NCI-H1694 (cell line): ENCODE results near the gene ARL6IP5.
A peak's percentile ranks its signal among the peaks of the same experiment; 100 is the strongest.

Source experiments
- DNase-seq: peaks from one replicate; lab custom pipeline; 2025; lab: John Stamatoyannopoulos, UW

The ARL6IP5 gene

DNA sequence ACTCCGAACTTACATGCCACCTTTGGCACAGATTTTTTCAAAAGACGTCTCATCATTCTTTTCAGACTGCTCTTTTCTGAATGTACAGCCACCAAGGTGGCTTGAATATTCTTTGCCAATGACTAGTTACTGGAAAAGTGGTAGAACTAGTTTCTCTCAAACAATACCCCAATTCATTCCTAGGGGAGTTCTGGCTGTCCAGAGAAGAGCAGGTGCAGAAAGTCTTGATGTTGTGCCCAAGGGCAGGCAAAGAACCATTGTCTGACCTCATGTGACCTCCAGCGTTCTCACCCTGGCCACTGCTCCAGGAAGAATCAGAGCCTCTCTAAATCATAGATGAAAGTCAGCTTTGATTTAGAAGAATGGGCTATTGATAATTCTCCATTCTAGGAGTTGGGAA is 32.2 kb downstream of the ARL6IP5 start:
- DNase-seq: no peak

DNA sequence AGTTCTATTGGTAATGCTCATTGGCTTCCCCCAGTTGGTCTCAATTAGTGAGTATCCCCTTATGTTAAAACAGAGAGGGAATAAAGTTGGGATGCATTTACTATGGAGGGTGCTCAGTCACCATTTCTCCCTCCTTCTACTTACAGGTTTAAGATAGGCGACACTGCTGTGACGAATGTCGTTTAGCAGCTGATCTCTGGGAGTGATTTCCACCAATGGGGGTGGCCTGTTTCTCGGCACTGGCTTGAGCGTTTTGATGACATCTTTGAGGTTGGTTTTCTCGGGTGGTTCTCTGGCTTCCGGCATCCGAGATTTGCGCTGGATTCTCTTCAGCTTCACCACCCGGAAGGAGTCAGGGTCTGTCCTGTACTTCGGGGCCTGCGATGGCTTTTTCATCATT is 33.8 kb downstream of the ARL6IP5 start:
- DNase-seq: no peak

DNA sequence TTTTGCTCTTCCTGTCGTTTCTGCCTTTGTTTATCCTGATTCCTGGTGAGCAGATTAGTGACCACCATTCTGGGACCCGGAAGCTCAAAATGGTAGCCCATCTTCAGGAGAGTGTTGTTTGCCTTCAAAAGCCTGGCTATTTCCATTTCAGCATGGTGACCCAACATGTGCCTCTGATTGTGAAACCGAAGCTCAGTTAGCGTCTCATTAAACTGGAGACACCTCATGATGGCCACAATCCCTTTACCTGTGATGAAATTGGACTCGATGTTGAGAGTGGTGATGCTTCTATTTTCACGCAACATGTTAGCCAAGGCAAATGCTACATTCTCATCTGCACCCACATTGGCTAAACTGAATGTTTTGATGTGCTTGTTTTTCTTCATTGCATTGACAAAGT is 34.4 kb downstream of the ARL6IP5 start:
- DNase-seq: no peak

DNA sequence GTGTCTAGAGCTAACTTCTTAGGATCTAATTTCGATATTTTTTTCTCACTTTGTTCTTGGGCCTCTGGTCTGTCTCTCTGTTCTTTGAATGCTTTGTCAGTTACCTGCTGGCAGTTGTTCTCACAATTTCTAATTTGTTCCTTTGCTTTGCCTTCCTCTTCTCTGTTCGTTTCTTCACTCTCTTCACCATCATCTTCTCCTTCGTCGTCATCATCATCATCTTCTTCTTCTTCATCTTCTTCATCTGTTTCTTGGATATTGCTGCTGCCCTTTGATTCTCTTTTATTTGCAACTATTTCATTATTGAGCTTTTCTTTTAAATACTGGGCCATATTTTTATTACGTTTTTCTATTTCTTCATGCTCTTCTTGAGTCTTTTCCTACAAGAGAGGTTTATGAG is 34.9 kb downstream of the ARL6IP5 start:
- no peak for DNase-seq

DNA sequence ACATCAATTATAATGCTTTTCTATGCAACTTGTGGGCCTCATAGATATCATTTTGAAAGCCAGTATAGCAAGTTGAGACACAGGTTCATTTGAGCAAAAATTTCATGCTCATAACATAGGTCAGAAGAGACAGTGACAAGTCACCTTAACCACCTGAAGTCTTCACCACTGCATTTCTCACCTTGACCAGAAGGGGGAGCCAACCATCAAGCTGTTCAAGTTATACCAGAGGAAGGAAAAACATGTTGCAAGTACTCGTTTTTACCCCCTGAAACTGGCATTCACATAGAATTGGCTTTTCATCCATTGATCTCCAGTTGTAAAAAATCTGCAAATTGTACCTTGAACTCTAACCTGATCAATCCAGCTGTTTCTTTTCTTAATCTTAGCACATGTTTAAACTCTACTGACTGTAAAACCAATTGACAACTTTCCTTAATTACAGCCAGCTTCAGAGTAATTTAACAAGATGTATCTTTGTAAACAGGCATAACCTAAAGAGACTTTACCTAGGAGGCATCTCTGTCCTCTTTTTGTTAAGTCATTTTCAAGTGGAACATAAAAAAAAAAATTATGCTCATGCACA is 36.2 kb downstream of the ARL6IP5 start:
- DNase-seq: peak; percentile 1

DNA sequence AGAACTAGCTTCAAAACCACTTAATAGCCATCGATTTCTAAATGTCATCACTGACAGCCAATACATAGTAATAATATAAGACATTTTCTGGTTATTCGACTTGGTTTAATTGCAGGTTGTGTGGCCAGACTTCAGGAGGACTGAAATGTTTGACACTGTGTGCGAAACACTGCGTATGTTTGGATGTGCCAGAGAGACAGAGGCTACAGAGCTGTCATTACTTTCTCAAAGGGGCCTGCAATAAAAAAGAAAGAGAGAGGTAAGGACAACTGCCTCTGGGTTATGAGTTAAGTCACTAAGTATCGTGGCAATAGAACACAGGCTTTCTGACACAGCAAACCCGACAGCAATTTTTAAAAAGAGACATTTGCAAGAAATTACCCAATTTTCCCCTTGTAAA is 36.8 kb downstream of the ARL6IP5 start:
- DNase-seq: no peak

DNA sequence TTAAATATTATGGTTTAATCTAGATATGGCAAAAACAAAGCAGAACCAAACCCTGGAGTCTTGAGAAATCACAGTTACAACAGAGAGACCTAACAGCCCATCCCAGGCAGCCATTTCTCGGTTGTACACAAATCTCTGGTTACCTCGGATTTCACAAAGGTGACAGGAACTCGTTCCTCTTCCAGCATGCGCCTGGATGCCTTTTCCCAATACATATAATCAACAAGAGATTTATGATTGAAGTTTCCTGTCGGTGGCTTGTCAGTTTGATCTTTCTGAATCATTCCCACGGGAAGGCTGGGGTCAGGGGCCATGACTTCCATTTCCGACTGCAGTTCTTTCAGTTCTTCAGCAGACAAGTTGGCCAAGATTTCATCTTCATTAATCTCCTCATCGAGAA is 37.2 kb downstream of the ARL6IP5 start:
- DNase-seq: no peak

DNA sequence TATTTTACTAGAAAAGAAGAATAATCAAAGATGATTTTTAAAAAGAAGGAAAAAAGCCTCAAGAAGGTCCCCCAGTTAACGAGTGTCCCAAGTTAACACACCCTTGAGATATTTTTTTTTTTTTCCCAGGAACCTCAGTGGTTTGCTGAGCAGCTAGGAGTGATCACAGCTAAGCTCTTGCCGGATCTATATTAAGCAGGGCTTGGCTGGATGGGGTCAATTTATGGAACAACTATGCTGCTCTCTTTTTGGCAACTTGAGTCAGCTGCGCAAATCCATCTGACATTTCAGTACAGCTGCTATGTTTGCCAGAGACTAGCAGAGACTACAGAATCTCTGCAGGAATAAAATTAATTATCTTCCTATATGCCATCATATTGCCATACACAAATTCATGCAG is 37.7 kb downstream of the ARL6IP5 start, which contains the start of gene LMOD3:
Gene LMOD3, minus strand, starts transcription at position 193 of the 400 bp plus-strand sequence. CDS start 209 bp downstream, outside the sequence.
- DNase-seq: no peak

DNA sequence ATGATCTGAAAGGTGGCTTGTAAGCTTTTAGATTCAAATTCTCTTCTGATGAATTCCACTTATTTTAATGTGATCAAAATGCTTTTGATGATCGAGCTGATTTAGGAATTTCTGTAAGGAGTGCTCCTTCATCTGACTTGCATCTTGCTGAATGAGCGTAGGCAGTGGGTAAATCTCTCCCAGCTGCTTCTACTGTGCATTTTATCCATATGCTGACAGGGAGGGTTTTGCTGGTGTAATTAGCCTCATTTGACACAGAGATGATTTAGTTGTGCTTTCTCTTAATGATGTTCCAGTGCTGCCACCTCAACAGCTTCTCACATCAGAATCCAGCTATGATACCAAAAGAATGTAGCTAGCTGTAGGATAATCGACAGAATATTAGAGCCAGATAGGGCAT is 41.5 kb downstream of the ARL6IP5 start:
- DNase-seq: no peak

DNA sequence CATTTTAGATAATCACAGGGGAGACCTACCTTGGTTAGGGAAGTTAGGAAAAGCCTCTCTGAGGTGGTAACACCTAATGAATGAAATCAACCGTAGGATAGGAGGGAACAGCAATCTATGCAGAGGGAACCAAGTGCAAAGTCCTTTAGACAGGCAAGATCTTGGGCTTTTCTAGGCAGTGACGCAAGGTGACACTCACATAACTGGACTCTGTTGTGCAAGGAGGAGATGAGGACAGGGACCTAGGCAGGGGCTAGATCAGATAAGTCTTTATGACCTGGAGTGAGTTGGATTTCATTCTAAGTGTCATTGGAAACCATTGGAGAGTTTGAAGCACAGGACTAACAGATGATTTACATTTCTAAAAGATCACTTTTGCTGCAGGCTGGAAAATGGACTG is 42.3 kb downstream of the ARL6IP5 start:
- no peak for DNase-seq

DNA sequence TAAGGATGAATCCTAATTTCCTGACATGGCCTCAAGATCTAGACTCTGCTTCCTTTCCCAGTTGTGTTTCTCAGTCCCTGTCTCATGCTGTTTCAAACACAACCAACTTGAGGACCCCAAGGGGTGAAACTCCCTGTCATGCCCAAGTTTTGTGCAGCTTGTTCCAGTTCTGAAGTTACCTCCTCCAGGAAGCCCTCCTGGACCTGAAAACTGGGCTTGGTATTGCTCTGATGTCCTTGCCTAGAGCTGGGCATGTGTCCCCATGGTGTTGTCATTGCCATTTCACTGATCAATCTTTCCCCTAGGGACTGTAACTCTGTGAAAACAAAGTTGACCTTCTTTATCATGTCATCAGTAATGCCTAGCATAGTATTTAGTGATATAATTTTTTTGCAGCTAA is 43.8 kb downstream of the ARL6IP5 start:
- DNase-seq: no peak

DNA sequence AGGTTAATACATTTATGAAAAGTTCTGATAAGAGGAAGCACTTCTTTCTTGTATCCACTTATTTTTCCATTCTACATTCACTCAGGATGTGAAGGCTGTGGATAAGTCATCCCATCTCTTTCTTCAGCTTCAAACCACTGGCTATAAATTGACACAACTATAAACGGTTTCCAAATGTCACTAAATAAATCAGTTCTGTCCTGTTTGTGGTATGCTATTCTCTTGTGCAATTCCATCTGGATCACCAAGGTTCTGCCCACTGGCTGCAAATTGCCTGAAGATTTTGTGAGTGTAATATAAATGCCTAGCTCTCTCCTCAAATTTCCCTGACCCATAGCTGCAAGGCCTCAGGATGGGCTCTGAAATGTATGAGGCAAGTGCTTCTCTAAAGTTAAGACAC is 44.8 kb downstream of the ARL6IP5 start:
- DNase-seq: no peak

DNA sequence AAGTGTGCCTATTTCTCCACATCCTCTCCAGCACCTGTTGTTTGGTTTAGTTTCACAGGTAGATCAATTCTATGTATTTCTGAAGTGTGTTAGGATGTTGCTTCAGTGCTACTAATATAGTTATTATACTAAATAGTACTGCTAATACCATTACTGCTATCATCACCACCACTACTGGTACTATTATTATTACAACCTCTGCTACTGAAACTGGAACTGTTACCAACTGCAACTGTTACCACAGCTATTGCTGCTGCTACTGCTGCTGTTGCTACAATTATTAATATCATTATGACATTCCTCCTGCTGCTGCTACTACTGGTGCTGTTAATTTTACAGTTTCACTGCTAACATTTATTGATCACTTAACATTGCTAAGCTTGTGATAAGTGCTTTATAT is 46.0 kb downstream of the ARL6IP5 start:
- no peak for DNase-seq

DNA sequence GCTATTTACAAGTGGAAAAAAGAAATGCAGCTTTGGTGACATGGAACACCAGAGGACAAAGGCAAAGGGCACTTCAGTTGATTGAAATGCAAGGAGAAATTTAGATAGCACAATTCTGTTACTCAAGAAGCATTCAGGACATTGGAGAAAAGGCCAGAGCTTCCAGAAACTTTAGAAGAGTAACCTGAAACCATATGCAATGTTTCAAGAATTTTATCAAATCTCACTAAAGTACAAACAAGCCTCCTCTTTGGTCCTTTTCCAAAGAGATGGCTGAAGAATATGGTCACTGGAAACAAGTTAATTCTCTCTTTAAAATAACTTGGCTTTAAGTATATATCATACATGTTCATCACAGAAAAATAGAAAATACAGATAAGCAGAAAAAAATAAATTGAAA is 52.3 kb downstream of the ARL6IP5 start:
- DNase-seq: no peak

DNA sequence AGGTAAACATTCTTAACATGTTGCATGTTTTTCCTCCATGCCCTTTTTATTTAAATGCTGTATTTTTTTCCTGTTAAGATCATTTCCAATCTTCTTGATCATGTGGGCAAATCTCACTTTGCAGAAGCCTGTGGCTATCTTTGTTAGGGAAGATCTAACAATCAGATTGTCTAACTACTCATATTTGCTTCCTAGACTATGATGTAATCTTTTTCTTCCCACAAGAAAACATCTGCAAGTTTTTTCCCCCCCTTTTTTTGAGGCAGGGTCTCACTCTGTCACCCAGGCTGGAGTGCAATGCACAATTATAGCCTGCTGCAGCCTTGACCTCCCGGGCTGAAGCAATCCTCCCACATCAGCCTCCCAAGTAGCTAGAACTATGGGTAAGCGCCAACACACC is 52.7 kb downstream of the ARL6IP5 start:
- DNase-seq: no peak

DNA sequence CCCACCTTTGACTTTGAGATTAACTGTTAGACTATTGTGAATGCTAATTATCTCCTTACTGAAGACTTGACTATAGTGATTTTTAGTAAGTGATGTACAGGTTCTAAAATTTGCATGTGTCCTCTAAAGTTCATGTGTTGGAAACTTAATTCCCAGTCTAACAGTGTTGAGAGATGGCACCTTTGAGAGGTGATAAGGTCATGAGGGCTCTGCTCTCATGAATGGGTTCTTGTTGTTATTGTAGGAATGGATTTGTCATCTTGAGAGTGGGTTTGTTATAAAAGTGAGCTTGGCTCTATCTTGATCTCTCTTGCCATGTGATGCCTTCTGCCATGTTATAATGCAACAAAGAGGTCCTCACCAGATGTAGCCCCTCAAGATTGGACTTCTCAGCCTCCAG is 56.6 kb downstream of the ARL6IP5 start:
- DNase-seq: no peak

DNA sequence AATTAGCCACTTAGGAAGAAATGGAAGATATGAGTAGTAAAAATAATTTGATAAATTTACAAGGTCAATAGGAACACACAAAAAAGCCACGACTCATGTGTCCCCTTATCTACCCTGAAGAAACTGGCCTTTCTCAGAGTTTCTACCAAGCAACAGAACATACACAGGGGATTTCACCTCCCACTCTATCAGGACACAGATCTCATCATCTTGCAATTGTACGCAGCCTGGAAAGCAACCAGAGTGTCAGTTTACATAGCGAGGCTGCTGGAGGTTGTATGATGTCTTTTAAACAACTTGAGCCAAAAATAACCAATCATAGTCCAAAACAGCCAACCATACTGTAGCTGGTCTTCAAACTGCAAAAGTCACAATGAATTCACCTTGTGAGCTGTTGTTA is 57.4 kb downstream of the ARL6IP5 start:
- no peak for DNase-seq

DNA sequence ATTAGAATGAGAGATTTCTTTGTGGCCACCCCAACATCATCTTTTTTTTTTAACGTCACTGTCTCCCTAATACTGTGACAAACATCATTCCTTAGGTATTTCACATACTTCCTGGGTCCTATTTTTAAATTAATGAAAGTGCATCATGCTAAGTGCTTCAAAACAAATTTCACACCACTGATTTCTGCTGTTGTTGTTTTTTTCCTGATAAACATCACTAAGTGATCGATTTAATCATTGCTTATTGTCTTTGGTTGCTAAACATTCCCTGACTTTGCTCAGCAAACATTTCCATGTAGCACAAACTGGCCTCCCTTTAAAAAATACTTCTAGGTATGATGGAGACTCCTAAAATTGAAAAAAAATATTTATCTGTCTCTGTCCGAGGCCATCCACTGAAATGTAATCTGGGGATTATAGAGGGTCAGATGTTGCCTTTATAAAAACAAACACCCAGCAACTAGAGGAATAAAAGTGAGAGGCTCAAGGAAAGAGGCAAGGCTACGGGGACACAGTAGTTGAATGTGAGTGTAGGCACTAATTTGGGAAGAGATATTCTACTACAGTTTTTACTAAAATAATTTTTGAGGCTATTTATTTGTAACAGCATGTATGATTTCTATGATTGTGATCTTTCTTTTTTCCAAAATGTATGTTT is 58.2 kb downstream of the ARL6IP5 start:
- DNase-seq: no peak

DNA sequence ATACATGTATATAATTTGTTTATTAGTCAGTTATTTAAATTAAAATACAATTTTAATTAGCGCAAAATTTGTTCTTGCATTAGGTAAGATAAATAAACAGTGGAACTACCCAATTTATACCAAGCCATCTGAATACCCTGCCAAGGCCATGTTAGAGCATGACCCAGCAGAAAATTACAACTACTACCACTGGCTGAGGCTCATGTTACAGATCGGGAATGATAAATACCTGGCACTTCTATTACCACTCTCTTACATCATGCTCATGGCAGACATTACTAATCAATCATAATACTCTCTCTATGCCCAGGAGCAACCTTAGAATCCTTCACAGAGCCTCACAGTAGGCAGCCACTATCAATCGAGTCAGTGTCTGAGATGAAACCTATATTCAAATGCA is 58.9 kb downstream of the ARL6IP5 start:
- DNase-seq: no peak

DNA sequence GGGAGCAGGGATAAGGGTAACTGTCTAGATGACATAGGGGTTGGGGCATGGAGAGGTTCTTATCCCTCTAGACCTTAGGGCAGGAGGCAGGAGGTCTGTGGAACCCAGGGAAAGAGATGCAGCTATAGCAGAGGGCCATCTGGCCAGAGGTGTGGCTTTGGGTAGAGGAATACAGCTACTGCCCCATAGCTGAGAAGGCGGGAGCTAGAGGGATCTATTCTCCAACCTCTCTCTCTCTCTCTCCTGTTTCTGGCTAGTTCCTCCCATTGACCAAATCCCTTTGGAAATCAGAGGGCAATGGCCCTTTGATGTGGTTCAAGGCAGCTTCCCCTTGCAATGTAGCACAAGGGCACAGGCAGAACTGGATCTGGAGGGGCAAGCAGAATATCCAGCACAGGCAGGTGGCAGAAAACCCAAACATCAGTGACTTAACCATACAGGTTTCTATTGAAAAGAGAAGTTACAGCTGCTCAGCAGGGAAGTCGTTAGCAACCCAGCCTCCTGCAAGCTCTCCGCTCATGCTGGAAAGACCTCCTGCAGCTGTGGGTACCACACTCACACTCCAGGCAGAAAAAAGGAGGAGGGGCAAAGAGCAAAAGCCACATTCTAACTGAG is 60.0 kb downstream of the ARL6IP5 start:
- no peak for DNase-seq

DNA sequence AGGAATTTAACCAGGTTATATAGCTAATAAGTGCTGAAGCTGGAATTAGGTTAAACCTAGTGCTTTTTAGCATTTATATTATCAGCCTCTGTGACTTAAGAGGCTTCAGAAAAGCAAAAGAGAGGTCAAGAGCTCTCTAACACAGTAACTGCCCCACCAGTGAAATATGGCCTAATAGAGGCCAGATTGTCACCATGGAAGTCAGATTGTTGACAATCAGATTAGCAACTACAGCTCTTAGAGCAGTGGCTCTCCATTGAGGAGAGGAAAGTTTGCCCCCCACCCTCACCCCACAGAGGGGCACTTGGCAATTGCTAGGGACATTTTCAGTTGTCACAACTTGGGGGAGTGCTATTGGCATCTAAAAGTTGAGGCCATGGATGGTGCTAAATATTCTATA is 61.0 kb downstream of the ARL6IP5 start:
- no peak for DNase-seq

DNA sequence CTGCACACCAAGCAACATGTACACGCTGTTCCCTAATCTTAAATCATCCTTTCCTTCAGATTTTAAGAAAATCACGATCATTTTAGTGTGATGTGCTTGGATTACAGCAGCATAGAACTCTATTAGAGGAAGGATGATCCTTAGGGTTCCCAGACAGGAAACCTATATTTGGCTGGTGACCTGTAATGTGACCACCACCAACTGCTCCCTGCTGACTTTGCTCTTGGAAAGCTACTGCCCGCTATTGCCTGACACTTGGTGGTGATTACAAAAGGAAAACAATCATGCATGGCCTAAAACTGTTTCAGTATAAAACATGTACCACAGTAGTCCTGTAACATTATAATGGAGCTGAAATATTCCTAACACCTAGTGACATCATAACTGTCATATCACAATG is 64.8 kb downstream of the ARL6IP5 start:
- DNase-seq: no peak
